ENCODE data around the gene SYNM. TPM values are rescaled to one million over a fixed set of nuclear protein-coding genes. Genes with fewer than 3 reads are reported as not detected.

The SYNM gene
- total and polyA plus RNA-seq, 2 donors (not counting 1 experiment from before 2014, with no cell fraction given) = 0.04 to 0.27 TPM

DNA sequence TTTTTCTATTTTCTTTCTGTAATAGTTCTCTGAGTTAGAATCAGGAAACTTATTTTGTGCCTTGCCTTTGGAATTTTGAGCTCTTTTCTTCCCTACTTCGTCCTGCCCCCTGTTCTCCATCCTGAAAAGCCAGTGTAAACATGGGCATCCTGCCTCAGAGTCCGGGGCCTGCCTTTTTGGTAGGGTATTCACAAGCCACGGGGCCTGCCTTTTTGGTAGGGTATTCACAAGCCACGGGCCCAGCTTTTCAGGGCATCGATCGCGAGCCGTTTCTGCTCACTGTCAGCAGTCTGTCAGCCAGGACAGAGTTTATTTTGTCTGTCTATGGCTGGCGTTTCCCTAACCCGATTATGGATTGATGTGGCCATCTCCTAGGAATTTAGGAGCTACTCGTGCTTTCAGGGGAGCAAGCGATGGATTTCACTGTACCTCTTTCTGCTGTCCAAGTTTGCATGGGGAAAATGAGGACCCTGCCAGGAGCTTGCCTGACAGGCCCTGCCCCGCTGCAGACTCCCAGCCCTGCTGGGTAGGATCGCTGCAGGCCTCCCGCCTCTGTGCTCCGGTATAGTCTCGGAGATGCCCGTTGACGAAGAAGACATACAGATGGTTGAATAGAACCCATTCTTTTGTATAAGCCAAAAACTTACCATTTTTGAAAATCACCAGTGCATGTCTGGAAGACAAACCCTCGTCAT lies 12.8 kb downstream of the SYNM start:
- CTCF ChIA-PET = no interaction called here
- no peak overlapping the region for H3K27ac Mint-ChIP-seq

DNA sequence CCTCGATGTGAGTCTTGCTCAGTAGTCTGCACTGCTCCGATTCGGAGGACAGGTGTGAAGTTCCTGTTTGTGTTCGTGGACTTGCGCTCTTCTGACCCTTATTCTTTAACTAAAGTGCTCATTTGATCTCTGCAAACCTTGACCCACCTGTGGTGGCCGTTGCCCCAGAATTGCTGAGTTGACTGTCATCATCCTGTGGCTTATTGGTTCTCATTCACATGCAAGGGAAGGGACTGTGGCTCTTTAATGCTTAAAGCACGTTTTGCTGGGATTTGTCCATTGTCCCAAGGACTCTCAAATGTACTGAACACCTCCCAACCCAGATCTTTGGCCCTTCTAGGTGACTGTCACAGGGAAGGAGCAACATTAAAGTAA lies 13.4 kb downstream of the SYNM start:
- TF ChIP-seq EZH2 (IDR thresholded peaks at IDR 0.05; ENCODE audit: borderline replicate concordance, insufficient read depth, low read depth, low read length, poor library complexity, severe bottlenecking) = no peak
- TF ChIP-seq, protein P1, sequence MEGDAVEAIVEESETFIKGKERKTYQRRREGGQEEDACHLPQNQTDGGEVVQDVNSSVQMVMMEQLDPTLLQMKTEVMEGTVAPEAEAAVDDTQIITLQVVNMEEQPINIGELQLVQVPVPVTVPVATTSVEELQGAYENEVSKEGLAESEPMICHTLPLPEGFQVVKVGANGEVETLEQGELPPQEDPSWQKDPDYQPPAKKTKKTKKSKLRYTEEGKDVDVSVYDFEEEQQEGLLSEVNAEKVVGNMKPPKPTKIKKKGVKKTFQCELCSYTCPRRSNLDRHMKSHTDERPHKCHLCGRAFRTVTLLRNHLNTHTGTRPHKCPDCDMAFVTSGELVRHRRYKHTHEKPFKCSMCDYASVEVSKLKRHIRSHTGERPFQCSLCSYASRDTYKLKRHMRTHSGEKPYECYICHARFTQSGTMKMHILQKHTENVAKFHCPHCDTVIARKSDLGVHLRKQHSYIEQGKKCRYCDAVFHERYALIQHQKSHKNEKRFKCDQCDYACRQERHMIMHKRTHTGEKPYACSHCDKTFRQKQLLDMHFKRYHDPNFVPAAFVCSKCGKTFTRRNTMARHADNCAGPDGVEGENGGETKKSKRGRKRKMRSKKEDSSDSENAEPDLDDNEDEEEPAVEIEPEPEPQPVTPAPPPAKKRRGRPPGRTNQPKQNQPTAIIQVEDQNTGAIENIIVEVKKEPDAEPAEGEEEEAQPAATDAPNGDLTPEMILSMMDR (IDR thresholded peaks at IDR 0.05) = no peak
- Mint-ChIP-seq H3K9me3 (ENCODE audit: insufficient read depth) (no peaks in the 10 kb centered on the region), H3K4me3 (no peak overlapping the region), H3K4me1 (no peaks in the 10 kb centered on the region), H3K27ac (no peak overlapping the region), H3K27me3 (peaks cover 11% of the 10 kb centered on the region)
- no peaks in the 10 kb centered on the region for H3K27me3 ChIP-seq (replicated peaks in 1 of 4; ENCODE audit: control extremely low read depth in 1 of 4, control insufficient read depth in 3 of 4, insufficient read depth in 4 of 4, low read length in 3 of 4)
- intact Hi-C loops (cut with micrococcal nuclease) = no loop called here
- no peaks in the 10 kb centered on the region for H3K36me3 ChIP-seq (replicated peaks in 1 of 2; ENCODE audit: control extremely low read depth in 1 of 2, control insufficient read depth in 1 of 2, extremely low read depth in 1 of 2, insufficient read depth in 2 of 2, low read length in 1 of 2)
- H3K79me2 ChIP-seq (ENCODE audit: control insufficient read depth, insufficient read depth, low read length) = no peaks in the 10 kb centered on the region
- no peak for DNase-seq
- no peak overlapping the region for H2AFZ ChIP-seq (ENCODE audit: insufficient read depth, low read depth, low read length, poor library complexity, severe bottlenecking)
- ChIA-PET POLR2A (no interaction called here), CTCF (no interaction called here)
- ATAC-seq (ENCODE audit: low read depth) = no peak
- H3K4me2 ChIP-seq (replicated peaks; ENCODE audit: low read depth, low read length, poor library complexity, severe bottlenecking) = no peak overlapping the region
- H4K20me1 ChIP-seq (ENCODE audit: control insufficient read depth, insufficient read depth, low read length, poor library complexity, severe bottlenecking) = no peaks in the 10 kb centered on the region
- WGBS (ENCODE audit: insufficient coverage) = 86% methylated on average over 7 of the region's 7 CpGs
- no peak overlapping the region for H3K4me3 ChIP-seq (ENCODE audit: control extremely low read depth in 1 of 5, extremely low read depth in 1 of 5, insufficient read depth in 1 of 5, low read depth in 2 of 5, low read length in 4 of 5)
- no peaks in the 10 kb centered on the region for H3K4me1 ChIP-seq (ENCODE audit: control insufficient read depth in 2 of 2, insufficient read depth in 2 of 2, low read length in 2 of 2)
- no peak overlapping the region for H3K9ac ChIP-seq (ENCODE audit: low read length)
- no peaks in the 10 kb centered on the region for H3K9me3 ChIP-seq (ENCODE audit: control extremely low read depth in 1 of 3, control insufficient read depth in 2 of 3, insufficient read depth in 1 of 3, low read length in 2 of 3)
- no peak overlapping the region for H3K27ac ChIP-seq (ENCODE audit: low read length in 2 of 2)

More for the DNA sequence above, 12.8 kb downstream of the SYNM start:
- Histone ChIP-seq H2AFZ (ENCODE audit: insufficient read depth, low read depth, low read length, poor library complexity, severe bottlenecking) (no peak overlapping the region), H3K4me2 (replicated peaks; ENCODE audit: low read depth, low read length, poor library complexity, severe bottlenecking) (no peak overlapping the region), H3K4me3 (ENCODE audit: control extremely low read depth in 1 of 5, extremely low read depth in 1 of 5, insufficient read depth in 1 of 5, low read depth in 2 of 5, low read length in 4 of 5) (no peak overlapping the region), H3K27ac (ENCODE audit: low read length in 2 of 2) (no peak overlapping the region), H3K4me1 (ENCODE audit: control insufficient read depth in 2 of 2, insufficient read depth in 2 of 2, low read length in 2 of 2) (no peaks in the 10 kb centered on the region), H3K9me3 (ENCODE audit: control extremely low read depth in 1 of 3, control insufficient read depth in 2 of 3, insufficient read depth in 1 of 3, low read length in 2 of 3) (no peaks in the 10 kb centered on the region), H3K79me2 (ENCODE audit: control insufficient read depth, insufficient read depth, low read length) (no peaks in the 10 kb centered on the region), H3K9ac (ENCODE audit: low read length) (no peak overlapping the region), H3K27me3 (replicated peaks in 1 of 4; ENCODE audit: control extremely low read depth in 1 of 4, control insufficient read depth in 3 of 4, insufficient read depth in 4 of 4, low read length in 3 of 4) (no peaks in the 10 kb centered on the region), H3K36me3 (replicated peaks in 1 of 2; ENCODE audit: control extremely low read depth in 1 of 2, control insufficient read depth in 1 of 2, extremely low read depth in 1 of 2, insufficient read depth in 2 of 2, low read length in 1 of 2) (no peaks in the 10 kb centered on the region), H4K20me1 (ENCODE audit: control insufficient read depth, insufficient read depth, low read length, poor library complexity, severe bottlenecking) (no peaks in the 10 kb centered on the region)
- Mint-ChIP-seq H3K9me3 (ENCODE audit: insufficient read depth) (no peaks in the 10 kb centered on the region), H3K4me1 (no peaks in the 10 kb centered on the region), H3K4me3 (no peak overlapping the region), H3K27me3 (peaks cover 11% of the 10 kb centered on the region)
- TF ChIP-seq, protein P1 (IDR thresholded peaks at IDR 0.05) = no peak
- no peak for TF ChIP-seq EZH2 (IDR thresholded peaks at IDR 0.05; ENCODE audit: borderline replicate concordance, insufficient read depth, low read depth, low read length, poor library complexity, severe bottlenecking)
- POLR2A ChIA-PET = no interaction called here
- WGBS (ENCODE audit: insufficient coverage) = 88% methylated on average over 20 of the region's 20 CpGs
- ATAC-seq (ENCODE audit: low read depth) (no peak), DNase-seq (no peak)
- intact Hi-C loops (cut with micrococcal nuclease) = no loop called here
